Umbilical cord (tissue), 2 donors: ENCODE data around the gene ZNF488. TPM values are rescaled to one million over a fixed set of nuclear protein-coding genes. Genes with fewer than 3 reads are reported as not detected.
A peak's percentile ranks its signal among the peaks of the same experiment; 100 is the strongest.

ENCODE experiments used
- DNase-seq: peaks from one replicate; pipeline ENCODE4 v3.0.0-alpha.2; 2015; ENCODE audit warnings: low spot score
- total RNA-seq: library from RNA; depleted of rRNA; stranded (reverse); fragments of >200 nt; gene quantifications from one replicate; pipeline ENCODE4 v1.2.3, GENCODE V29; 2014; ENCODE audit warnings: low replicate concordance; ENCODE audit not compliant: insufficient read depth

Gene ZNF488
- total RNA-seq, 1 donor from 2014 or later: 0.96 TPM

DNA sequence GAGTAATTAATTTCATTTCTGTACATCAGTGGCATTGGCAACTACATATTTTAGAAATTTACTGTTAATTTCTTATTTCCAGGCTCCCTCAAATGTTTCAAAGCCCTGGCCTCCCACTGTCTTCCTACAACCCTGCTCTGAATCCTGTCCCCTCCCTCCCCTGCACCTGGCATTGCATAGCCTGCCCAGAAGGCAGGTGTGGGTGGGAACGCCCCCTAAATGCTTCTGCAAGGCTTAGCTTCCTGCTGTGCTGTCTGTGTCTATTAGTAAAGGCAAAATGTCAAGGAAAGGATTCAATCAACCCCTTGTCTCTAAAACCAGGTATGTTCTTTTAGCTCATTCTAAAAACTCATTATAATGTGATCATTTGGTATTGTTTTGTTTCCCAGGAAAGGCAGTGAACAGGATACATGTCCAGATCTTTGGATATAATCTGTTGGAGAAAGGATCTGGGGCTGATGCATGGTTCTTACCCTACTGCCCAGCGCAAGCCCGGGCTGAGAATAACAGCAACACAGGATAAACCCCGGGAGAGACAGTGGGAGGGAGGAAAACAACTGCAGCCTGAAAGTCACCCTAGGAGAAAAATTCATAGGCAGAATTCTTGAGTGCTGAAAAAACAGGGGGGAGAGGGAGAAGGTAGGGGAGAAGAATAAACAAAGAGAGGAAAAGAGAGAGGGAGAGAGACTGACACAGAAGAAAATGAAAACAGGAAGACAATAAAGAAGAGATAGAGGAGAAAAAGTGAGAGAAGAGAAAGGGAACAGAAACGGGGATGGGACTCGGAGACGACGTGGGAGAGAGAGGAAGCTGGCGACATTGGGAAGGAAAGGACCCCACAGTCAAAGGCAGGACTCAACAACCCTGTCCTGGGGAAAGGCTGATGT is 589 bp downstream of the ZNF488 start:
- DNase-seq: no peak

DNA sequence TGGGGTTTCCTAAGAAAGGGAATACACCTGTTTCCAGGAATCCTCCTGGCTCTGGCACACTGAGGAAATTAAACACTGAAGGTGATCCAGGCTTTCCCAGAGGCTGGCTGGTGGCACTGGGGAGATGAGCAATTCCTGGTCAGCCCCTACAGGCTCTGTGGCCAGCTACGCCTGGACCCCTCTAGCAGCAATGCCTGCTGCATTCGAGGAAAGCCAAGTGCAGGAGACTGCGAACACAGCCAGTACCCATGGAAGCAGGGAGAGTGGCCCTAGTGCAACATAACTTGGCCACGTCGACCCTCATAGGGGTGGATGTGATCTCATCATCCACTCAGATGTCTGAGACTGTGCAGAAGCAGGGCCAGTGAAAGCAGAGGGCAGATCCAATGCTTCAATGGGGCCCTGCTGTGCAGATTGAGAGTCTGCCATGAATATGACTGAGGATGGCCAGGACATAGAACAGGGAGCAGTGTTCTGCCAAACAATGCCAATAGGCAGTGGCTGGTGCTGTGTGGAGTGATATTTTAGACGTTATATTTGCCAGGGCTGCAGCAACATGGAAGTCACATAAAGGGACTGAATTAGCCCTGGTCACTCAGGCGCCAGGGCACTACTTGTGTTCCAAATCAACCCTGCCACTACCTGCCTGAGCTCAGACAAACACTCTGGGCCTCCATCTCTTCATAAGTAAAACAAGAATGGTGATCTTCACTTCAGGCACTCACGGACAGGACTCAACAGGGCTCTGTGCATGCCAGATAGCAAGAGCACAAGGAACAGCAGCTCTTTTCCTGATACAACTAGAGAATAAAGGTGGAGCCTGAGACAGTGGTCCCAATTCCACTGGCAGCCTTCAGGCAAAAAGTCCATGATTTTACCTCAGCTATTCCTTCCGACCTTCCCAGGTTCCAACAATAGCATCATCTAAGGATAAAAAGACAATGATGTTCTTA is 2.4 kb downstream of the ZNF488 start:
- DNase-seq: no peak

DNA sequence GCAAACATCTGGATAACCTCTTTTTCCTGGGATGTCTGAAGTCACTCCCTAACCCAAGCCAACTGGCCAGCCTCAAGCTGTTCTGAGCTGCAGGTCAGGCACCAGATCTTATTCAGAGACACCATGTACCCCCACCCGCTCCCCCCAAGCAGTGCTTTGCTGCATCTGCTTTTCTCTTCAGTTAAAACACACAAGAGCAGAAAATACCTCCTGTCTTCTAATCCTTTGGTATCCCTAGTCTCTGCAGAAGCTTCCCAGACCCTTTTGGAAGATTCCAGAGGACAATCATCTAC is 3.0 kb downstream of the ZNF488 start:
- DNase-seq: peak; percentile 23

DNA sequence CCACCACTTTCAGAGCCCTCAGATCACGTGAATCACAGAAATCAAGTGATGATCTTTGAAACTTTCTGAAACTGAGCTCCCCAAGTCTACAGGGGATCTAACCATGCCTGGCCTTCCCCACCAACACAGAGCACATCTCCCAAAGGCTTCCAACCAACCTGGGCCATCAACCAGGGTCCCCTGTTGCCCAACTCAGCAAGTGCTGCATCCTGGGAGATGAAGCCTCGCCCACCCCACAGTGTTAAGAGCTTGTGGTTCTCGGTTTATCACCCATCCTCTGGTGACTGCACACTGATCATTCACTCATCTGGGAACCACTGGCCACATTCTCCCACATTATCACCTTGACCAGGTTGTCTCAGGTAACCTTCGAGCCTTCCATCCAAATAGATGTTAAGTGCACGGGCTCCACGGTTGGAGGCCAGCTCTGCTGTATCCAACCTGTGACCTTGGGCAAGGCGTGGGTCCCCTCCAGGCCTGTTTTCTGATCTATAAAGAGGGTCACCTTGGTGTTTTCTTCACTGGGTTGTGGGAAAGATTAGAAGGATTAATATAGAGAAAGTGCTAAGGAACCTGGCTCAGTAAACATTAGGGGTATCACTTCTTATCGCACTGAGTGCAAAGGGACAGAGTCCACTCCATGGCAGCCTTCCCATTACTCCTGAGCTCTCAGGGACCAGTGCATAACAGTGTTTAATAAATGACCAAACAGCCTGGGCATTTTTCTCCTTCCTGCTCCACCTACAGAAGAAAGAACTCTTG is 3.6 kb downstream of the ZNF488 start:
- DNase-seq: no peak

DNA sequence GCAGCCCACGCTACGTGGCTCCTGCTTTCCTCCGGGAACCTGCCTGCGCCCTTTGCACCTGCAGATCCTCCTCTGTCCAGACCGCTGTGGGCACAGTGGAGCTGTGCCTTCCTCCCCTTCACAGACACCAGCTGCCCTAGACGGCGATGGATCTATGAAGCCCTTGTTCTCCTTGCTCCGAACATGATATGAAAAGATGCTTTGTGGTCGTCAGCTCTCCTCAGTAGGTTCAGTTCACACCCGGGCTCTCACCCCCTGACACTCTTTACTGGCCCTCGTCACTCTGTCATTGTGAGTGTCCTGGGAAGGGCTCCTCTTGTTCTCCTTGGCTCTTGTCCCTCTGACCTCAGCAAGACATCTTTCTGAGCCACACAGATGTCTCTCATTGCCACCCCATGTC is 4.2 kb downstream of the ZNF488 start:
- DNase-seq: no peak

DNA sequence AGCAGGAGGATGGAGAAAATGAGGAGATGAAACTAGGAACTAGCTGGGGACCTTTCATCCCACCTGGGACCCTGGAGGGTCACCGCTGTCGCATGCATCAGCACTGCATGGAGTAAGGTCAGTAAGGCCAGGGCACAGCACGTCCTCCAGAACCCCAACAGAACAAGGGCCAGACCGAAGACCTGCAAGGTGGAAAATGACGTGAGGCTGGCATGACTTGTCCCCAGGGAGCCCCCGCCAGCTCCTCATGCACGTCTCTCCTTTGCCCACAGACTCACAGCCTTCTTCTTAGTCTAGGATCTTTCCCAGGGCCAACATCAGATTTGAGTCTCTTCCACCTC is 4.7 kb downstream of the ZNF488 start:
- DNase-seq: no peak

DNA sequence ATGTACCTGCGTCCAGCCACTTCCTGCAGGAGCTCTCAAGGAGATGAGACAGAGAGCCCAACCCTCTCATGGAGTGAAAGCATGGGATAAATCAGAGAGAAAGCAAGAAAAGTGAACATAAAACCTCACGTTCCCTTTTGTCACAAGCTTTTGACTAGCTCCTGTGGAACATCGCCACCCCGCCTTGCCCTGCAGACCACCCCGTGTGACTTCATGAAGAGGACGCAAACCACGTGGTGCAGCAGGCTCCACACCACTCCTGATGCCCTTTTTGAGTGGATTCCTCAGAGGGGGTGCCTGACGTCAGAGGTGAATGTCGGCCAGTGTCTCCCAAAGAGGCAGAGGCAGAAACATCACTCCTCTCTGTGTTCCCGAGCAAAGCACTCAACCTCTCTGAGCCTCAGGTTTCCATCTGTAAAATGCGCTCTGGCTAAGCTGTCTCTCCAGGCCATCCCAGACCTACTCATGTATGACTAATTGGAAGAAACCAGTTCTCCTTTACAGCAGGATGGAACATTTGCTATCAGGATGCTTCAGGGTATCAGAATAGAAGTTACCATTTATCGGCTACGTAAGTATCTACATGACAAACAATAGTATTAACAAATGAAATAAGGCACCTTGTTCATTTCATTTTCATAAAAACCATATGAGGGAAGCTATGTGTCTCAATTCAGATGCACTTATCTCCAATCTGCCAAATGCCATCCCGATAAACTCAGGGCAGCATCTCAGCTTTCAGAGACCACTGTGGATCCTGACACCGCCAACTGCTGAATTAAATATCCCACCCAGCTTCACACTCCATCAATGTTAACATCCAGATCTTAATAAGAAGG is 5.3 kb downstream of the ZNF488 start:
- no peak for DNase-seq

DNA sequence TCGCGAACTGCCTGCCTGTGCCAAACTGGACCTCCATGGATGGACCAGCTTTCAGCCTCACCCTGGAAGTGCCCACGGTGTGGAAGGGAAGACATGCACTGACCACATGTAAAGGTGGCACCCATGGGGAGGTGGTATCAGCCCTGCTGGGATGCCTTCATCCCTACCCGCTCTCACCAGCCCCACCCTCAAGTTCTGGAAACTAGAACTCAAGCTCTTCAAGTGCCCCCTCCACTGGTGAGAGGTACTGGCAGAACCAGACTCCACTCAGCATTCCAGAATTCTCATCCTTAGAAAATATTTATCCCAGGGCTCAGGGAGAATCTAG is 5.9 kb downstream of the ZNF488 start:
- no peak for DNase-seq

DNA sequence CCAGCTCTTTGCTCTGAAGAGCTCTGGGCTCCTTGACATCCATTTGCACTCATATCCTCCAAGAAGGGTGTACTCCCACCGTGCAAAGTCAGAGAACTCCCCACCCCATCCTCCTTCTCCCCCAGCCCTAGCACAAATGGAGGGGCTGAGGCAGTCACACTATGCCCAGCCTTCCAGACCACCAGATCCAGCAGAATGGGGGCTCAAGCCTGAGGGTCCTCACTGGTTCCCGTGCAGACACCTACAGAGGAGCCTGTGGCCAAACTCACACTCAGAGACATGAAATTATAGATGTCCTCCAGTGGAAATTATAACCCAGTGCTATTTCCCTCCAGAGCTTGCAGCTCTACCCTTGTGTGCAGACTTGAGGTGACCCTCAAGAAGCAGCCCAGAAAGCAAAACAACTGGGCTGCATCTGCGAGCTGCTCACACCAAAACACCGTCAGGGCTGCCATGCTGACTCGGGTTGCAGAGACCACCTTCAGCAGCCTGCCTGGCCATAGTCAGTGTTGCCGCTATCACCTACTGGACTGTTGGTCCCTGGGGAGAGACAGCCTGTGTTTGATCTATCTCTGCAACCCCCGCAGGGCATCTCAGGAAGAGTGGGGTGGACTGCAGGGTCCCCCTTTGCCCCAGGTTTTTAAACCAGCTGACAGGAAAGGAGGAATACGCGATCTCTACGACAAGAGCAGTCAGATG is 7.4 kb downstream of the ZNF488 start:
- DNase-seq: no peak

DNA sequence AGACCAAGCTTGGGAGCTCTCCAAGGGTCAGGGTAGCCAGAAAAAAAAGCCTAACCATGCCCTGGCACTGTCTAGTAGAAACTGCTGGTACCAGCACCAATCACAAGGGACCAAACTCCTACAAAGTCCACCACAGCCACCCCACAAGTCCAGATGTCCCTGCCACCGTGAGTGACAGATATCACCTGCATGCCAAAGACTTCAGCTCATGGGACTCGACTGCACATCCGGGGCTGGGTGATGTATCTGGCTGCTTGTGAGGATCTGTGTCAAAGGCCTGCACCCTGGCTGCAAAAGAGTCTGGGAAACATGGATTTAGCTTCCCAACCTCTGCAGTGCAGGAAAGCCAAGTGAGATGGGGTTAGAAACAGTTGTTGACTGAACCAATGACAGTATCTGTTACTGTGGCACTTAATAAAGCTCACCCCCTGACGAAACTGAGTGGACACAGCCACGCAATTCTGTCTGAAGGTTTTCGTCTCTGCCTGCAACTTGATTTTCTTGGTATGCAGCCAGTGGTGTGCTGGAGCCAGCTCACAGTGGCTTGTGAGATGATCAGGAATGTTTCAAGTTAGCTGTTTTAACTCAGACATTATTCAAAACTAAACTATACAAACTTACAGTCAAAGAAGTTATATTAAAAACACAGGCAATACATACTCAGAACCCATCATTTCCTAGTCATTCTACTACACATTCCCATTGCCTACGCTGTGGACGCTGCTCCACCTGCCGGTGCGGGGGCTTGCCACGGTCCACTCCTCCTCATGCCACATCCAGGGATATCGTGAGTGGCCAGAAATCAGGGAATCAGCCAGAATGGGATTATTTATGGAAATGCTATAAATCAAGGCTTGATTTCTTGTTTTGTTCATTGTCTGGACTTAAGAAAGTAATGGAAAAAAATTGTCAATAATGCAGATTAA is 9.2 kb downstream of the ZNF488 start:
- DNase-seq: peak; percentile 76

DNA sequence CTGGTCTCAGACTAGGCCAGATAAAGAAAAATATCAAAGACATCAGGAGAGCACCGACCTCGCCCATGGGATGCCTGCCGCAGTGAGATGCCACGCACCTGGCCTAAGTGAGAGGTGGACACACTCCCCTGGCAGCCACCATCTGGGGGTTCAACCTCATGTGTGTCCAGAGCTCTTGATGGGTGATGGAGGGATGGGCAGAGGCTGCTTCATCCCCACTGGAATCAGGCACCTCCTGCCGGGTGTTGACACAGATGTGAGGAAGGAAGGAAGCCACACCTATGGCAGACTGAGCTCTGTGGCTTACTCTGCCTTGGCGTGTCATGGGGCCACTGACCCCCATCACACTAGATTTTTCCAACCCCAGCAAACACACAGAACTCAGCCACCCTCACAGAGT is 11.4 kb downstream of the ZNF488 start:
- no peak for DNase-seq

DNA sequence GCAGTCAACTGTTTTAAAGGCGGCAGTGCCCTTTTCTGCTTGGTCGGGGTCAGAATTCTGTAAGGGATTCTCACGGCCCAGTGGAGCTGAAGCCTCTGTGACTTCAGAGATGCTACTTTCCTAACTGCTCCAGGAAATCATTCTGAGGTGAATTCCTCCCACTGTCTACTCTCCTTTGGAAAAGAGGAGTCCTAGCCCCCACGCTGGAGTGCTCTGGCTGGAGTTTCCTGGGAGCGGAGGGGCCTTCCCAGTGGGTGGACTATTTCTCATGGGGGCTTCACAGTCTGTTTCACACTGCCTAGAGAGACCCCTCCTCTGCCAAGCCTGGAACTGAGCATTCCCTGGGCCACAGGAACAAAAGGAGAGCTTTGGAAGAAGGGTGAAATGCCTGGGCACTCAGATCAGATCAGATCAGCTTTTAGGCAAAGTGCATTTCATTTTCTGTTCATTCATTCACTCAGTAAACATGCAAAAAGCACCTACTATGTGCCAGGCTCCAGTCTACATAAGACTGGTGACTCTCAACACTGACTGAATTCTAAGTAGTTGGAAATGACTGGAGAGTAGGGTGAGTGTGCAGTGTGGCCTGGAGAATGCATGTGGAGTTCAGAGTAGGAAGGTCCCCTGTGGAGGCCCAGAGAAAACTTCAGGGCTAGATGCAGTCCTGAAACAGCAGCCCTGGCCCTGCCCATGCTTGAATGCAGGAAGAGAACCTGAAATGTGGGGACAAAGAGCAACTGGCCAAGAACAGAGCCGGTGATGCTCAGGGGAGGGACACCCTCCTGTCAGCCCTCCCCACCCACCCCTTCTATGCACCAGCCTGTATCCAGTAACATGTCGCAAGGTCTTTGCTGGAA is 12.2 kb downstream of the ZNF488 start:
- DNase-seq: no peak

DNA sequence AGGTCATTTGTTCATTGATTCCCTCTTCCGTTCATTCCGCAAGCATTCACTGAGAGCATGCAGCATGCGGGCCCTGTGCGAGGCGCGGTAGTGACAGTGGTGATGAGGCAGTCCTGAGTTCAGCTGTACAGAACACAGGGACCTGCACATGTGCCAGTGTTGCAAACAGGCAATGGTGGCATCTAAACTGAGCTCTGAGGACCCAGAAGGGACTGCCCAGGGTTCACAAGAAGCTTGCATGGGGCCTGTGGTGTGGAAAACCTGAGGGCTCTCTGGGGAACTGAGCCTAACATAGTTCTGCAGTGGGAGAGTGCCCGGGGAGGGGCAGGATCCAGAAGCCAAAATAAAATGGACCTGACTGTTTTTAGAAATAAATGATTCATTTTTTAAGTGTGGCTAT is 13.2 kb downstream of the ZNF488 start:
- DNase-seq: no peak

DNA sequence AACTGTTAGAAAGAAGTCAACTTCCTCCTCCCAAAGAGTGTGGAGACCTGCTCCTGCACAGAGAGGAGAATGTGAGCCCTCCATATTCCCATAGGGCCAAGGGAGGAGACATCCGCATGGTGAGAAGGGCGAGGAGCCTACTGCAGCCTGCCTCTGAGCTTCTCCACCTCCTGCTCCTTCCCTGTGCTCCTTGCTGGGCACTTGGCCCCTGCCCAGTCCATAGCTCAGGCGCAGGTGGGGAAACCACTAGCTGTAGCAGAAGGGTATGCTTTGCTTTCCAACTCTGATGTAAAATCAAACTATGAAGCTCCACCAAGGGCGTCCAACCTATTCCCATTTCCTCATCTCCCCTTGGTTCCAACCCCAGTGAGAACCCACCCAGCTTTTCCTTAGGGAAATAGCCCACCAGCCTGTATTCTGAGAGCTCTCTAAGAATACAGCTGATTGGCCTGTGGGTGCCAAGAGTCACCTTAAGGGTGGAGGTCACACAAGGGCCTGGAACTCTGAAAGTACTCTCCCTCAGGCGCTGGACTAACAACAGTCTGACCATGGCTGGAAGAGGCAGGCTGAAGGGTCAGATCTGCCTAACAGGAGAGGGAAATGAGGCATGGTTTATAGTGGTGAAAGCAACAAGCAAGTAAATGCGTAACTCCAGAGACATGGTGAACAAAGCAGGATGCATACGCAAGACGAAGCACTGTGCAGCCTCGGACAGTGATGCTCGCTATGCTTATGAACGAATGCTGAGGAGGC is 13.9 kb downstream of the ZNF488 start:
- no peak for DNase-seq

DNA sequence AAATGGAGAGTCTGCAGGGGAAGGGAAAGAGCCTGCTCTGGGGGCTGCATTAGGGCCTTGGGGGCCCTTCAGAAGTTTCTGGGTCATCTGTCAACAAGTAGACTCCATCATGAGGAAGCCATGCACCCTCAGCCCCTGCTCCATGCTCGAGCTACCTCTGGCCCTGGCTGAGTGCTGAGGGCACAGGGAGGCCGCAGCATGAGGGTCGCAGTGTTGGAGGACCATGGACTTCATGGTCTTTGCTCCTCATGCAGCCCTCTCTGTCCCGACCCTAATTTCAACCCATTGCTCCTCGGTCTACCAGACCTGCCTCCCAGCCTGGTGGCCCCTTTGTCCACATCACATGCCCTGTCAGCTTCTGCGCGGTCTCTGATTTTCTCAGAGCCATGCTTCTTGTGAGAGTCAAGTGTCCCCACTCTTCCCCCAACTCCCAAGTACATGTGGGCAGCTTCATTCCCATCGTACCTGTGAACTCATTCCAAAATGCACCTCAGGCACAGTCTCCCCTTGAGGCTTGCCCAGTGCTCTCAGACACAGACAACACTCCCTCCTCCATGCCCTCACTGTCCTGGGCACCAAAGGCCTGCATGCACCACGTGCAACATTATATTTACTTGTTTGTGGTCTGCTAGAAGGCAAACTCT is 14.7 kb downstream of the ZNF488 start:
- DNase-seq: no peak

DNA sequence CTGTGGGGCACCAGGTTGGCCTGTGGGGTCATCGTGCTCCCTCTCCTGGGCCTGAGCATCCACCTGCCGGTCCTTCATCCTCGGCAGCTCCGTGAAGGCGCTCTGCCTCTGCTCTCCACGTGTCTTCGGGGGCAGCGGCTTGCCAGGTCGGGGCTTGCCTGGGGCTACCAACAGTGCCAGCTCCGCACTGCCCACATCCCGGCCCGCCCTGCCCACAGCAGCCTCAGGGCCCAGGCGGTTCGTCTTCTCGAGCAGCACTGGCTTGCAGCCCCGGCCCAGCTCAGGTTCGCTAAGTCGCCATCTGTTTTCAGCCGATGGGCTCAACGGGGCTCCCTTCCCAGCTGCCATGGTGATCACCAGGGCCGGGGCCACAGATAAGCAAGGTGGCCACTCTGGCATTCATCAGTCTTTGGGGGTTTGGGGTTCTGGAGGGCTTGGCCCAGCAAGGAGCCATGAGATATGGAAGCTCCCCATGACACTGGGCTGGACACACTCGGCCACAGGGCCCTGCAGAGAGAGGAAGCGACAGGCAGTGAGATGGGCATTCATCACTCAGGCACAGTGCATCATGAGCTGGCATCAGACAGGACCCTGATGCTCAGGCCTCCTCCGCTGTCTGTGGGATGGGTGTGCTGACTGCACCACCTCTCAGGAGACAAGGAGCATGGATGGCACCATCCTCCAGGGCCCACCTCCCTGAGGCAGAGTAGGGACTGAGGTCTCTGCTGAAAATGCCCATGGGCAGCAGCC is 15.5 kb downstream of the ZNF488 start:
- DNase-seq: no peak

DNA sequence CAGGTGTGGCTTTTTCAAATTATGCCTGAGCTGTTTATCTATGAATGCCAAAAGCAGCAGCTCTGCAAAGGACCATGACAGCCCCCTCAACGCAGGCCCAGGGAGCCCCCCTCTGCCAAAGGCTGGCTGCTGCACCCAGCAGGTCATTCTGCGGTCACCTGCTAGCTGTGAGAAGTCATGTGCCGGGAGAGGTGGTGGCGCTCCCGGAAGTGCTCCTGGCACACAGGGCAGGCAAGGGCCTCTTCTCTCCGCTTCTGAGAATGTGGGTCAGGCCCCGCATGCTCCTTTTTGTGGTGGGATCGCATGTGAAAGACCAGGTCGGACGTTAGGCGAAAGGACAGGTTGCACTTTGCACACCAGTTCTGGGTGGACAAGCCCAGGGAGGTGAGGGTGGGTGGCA is 16.4 kb downstream of the ZNF488 start:
- no peak for DNase-seq
